HG02759 (cell line): ENCODE measurements around the gene RPS3.
A peak's percentile ranks its signal among the peaks of the same experiment; 100 is the strongest.
"Not testable (repeated sequence)": the region's sequence is repeated elsewhere in the genome, so short reads cannot be mapped to it uniquely, and the experiment has no call there.

Experiments used
- ATAC-seq: cut with Tn5 transposase; IDR thresholded peaks from one replicate; pipeline ENCODE4 v1.9.1; 2021; ENCODE audit warnings: mild to moderate bottlenecking, moderate library complexity; ENCODE audit not compliant: unreplicated experiment

Gene RPS3

DNA sequence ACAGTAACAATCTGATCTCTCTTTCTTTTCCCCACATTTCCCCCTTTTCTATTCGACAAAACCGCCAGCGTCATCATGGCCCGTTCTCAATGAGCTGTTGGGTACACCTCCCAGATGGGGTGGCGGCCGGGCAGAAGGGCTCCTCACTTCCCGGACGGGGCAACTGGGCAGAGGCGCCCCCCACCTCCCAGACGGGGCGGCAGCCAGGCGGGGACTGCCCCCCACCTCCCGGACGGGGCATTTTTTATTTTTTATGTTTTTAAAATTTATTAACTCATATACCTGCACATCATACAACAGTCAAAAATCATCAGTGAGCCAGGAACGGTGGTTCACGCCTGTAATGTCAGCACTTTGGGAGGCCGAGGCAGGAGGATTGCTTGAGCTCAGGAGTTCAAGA is 20.5 kb upstream of the RPS3 start:
- not testable (repeated sequence) for ATAC-seq

- no peak for ATAC-seq
Measured at GRCh38 chr11:75380245-75380644, 19.1 kb upstream of the RPS3 start.

DNA sequence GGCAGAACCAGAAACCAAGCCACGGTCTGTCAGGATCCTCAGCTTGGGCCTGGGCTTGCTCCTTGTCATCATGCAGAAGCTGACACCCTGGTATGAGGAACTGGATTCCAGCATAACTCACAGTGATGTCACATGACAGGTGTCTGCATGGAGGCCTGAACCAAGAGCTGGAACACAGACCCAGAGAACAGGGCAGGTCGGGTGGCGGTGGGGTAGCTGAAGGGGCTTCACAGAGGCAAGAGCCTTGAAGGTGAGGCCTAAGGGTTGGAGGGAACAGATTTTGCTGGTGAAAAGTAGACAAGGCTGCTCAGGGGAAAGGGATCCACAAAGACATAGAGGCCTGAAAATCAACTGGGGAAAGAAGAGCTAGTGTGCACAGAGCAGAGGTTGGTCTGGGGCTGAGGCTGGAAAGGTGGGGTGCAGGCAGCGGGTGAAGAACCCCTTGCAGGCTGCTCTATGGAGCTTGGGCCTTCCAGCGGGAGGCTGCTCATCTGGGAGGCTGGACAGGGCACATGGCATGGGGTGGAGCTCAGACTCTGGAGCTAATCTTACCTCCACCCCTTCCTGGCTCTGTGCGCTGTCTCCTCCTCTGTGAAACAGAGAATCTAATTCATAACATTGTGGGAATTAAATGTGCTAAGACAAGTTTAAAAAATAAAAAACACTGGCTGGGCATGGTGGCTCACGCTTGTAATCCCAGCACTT is 18.4 kb upstream of the RPS3 start:
- ATAC-seq: no peak

GRCh38 chr11:75383246-75383645 is 16.1 kb upstream of the RPS3 start:
- no peak for ATAC-seq

- ATAC-seq: no peak
Measured at GRCh38 chr11:75384438-75385080, 14.8 kb upstream of the RPS3 start.

DNA sequence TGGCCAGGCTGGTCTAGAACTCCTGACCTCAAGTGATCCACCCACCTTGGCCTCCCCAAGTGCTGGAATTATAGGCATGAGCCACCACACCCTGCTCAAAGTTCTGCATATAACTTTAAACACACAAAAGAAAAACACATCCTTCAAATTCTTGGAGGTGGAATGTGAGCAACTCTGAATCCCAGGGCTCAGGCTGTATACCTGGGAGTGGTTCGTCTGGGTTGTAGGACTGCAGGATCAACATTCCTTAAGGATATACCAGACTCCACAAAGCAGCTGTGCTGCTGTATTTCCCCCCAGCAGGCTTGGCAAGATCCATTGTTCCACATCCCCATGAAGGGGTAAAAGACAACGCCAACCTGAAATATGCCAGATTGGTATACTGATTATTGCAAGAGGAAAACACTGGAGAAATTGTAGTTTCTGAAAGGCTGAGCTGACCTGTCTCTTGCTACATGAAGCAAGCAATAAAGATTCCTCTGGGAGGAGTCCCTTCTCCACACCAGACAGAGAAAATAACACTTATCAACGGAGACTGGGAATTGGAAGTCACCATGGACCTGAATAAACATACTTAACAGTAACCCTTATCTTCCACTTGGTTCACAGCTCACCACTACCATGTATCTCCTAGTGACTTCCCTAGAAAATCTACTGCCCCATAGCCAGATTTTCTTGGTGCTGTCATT is 12.2 kb upstream of the RPS3 start:
- no peak for ATAC-seq

- ATAC-seq: no peak
Measured at GRCh38 chr11:75387736-75388294, 11.5 kb upstream of the RPS3 start.

DNA sequence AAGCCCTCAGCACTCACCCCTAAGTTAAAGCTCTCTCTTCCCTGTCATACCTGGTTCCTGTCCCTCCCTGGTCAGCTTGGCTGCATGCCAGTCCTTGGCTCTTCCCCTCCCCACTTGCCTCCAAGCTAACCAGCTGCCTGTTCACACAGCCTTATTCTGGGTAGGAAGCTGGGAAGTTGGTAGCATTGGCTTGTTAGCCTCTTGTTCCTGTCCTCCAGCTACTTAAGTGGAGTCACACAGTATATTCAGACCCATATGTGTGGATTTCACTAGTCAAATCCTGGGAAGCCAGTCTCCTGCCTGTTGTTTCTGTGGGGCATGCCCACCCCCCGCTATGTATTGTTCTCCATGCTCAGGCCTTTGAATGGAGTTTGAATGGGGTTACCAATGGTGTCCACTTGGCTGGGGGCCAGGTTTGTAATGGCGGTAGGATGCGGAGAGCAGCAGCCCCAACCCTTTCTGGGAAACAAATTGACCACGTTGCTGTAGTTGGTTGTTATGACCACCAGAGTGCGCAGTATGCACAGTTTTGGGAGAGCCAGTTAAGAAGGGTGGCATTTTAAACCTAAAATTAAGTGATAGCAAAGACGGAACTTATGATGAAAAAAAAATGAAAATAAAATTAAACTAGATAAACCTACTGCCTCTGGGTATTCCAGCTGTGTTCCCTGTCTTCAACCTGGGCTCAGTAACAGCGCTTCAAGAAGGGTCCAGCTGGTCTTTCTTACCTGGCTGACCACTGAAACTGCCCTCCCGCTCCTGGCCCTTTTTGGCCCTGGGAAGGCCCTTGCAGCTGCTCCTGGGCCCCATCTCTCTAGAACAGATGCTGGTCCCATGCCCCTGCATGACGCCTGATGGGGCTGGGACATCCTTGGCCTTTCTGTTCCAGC is 10.7 kb upstream of the RPS3 start:
- peak; percentile 45 for ATAC-seq

GRCh38 chr11:75389276-75389605 is 10.1 kb upstream of the RPS3 start:
- no peak for ATAC-seq

DNA sequence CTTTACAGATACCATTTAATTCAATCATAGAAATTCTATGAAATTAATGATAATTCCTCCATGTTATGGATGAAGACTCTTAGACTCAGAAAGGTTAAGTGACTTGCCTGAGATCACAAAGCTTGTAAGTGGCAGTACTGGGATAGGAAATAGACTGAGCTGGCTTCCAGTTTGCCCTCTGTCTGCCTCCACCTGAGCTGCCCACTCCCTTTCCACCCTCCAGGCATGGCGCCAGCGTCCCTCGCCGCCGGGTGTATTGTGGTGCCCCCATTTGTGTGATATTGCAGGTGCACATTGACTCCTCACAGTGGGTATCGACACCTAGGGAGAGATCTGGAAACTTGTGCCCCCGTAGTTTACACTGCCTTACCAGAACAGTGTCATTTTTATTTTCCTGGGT is 9.4 kb upstream of the RPS3 start:
- ATAC-seq: no peak

DNA sequence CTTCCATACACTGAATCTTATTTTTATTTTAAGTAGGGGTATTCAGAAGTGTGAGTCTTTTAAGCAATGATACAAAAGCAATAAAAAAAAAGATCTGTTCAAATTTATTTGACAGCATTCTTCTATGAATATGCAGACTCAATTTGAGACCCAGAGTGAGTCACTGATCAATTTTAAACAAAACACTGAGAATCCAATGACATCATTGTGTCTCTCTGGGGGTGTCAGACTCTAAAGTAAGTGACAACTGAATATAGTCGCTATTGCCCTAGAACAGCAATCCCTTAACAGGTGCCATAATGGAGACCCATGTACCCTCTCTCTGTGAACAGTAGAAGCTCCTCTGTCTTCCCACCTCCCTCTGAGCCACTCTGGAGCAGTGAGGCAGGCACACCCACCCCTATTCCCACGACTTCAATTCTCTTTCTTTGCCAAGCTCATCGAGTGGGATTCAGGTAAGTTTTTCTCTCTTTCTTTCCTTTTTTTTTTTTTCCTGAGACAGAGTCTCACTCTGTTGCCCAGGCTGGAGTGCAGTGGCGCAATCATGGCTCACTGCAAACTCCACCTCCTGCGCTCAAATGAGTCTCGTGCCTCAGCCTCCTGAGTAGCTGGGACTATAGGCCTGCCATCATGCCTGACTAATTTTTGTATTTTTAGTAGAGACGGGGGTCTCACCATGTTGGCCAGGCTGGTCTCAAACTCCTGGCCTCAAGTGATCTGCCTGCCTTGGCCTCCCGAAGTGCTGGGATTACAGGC is 5.1 kb upstream of the RPS3 start:
- no peak for ATAC-seq

GRCh38 chr11:75398906-75399305 is 412 bp upstream of the RPS3 start:
- peak; percentile 5 for ATAC-seq

GRCh38 chr11:75400146-75400865 is 988 bp downstream of the RPS3 start:
- no peak for ATAC-seq

DNA sequence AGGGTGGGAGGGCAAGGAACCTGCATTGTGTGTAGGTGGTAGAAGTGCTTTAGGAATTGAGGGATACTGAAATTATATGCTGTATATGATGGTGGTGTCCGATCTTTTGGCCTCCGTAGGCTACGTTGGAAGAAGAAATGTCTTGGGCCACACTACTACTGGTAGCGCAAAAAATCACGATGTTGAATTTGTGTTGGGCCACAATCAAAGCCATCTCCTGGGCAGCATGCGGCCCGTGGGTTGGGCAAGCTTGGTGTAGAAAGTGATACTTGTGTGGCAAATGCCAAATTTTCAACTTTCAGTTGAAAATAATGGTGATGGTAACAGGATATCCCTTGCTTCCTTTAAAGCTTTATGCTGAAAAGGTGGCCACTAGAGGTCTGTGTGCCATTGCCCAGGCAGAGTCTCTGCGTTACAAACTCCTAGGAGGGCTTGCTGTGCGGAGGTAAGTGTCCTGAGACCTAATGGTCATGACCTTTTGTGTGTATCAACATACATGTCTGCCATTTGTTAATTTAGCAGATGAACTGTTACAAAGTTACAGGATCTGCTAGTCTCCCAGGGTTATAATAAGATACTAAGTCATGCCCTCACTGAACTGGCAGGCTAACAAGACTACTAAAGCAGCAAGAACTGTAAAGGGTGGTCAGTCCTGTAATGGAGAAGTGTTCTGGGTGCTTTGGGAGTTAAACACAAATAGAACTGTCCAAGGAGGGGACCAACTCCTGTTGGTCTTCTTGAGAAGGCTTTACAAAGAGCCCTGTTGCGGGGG is 2.9 kb downstream of the RPS3 start:
- ATAC-seq: no peak

- ATAC-seq: no peak
Measured at GRCh38 chr11:75403037-75403436, 3.7 kb downstream of the RPS3 start.

GRCh38 chr11:75403983-75404658 is 4.8 kb downstream of the RPS3 start:
- ATAC-seq: no peak

- ATAC-seq: no peak
Measured at GRCh38 chr11:75406338-75406777, 7.0 kb downstream of the RPS3 start.

- ATAC-seq: no peak
Measured at GRCh38 chr11:75408957-75409219, 9.6 kb downstream of the RPS3 start.

DNA sequence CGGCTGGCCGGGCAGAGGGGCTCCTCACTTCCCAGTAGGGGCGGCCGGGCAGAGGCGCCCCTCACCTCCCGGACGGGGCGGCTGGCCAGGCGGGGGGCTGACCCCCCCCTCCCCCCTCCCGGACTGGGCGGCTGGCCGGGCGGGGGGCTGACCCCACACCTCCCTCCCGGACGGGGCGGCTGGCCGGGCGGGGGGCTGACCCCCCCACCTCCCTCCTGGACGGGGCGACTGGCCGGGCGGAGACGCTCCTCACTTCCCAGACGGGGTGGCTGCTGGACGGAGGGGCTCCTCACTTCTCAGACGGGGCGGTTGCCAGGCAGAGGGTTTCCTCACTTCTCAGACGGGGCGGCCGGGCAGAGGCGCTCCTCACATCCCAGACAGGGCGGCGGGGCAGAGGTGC is 10.7 kb downstream of the RPS3 start:
- ATAC-seq: not testable (repeated sequence)
